Measurements from ENCODE around the gene BDKRB1.

DNA sequence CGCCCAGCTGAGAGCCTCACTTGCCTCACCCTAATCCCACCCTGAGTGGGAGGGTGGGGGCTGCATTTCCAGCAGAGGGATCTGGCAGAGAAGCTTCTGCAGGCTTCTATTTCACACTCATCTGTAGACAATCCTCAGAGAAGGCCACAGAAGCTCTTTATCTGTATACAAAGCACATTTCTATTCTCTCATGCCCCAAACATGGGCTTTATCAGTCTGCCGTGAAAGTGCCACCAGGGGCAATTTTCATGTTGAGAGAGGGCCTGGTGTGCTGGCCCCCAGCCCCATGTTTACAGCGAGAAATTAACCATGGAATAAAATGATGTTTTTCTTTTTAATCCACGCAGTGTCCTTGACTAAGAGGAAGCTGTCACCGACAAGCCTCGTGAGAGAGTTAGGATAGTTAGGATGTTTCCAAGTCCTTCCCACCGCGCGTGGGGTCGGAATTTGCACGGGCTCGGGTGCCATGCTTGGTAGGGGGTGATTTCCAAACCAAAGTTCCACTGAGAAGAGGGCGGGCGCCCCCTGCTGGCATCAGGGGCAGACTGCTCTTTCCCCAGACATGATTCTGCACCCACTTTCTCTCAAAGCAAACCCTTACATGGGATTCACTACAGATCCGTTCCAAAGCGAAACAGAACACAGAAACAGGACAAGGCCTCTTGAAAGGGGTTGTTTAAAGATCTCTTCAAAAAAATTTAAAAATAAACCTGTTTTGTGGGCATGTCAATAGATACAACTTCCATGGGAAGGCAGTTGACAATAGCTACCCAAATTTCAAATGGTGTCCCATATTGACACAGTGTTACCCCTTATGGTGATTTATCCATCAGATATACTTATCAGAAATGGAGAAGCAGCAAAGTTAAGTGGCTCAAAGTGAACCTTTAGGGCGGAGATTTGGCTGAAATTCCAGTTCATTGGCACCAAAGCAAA, 19.4 kb downstream of the BDKRB1 start:
- TF ChIP-seq, protein P1, sequence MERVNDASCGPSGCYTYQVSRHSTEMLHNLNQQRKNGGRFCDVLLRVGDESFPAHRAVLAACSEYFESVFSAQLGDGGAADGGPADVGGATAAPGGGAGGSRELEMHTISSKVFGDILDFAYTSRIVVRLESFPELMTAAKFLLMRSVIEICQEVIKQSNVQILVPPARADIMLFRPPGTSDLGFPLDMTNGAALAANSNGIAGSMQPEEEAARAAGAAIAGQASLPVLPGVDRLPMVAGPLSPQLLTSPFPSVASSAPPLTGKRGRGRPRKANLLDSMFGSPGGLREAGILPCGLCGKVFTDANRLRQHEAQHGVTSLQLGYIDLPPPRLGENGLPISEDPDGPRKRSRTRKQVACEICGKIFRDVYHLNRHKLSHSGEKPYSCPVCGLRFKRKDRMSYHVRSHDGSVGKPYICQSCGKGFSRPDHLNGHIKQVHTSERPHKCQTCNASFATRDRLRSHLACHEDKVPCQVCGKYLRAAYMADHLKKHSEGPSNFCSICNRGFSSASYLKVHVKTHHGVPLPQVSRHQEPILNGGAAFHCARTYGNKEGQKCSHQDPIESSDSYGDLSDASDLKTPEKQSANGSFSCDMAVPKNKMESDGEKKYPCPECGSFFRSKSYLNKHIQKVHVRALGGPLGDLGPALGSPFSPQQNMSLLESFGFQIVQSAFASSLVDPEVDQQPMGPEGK (CRISPR knock-in tag; IDR thresholded peaks at IDR 0.05; ENCODE audit: borderline replicate concordance) = no peak
- TF ChIP-seq ZFP3 (CRISPR knock-in tag; IDR thresholded peaks at IDR 0.05) = 0 out of 2 replicates have a peak, but pooled peaks have one; percentile 11
- no peak for TF ChIP-seq ZC3H10 (CRISPR knock-in tag; IDR thresholded peaks at IDR 0.05)
- TF ChIP-seq CSDC2 (CRISPR knock-in tag; IDR thresholded peaks at IDR 0.05) = no peak
- TF ChIP-seq SNAI2 (CRISPR knock-in tag; IDR thresholded peaks at IDR 0.05) = no peak
- TF ChIP-seq RARB (CRISPR knock-in tag; IDR thresholded peaks at IDR 0.05) = no peak
- no peak for TF ChIP-seq ZNF70 (CRISPR knock-in tag; IDR thresholded peaks at IDR 0.05)
- TF ChIP-seq, protein P2, sequence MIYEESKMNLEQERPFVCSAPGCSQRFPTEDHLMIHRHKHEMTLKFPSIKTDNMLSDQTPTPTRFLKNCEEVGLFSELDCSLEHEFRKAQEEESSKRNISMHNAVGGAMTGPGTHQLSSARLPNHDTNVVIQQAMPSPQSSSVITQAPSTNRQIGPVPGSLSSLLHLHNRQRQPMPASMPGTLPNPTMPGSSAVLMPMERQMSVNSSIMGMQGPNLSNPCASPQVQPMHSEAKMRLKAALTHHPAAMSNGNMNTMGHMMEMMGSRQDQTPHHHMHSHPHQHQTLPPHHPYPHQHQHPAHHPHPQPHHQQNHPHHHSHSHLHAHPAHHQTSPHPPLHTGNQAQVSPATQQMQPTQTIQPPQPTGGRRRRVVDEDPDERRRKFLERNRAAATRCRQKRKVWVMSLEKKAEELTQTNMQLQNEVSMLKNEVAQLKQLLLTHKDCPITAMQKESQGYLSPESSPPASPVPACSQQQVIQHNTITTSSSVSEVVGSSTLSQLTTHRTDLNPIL (CRISPR knock-in tag; IDR thresholded peaks at IDR 0.05; ENCODE audit: low read depth) = no peak
- no peak for TF ChIP-seq GLIS3 (CRISPR knock-in tag; IDR thresholded peaks at IDR 0.05)
- TF ChIP-seq, protein P3, sequence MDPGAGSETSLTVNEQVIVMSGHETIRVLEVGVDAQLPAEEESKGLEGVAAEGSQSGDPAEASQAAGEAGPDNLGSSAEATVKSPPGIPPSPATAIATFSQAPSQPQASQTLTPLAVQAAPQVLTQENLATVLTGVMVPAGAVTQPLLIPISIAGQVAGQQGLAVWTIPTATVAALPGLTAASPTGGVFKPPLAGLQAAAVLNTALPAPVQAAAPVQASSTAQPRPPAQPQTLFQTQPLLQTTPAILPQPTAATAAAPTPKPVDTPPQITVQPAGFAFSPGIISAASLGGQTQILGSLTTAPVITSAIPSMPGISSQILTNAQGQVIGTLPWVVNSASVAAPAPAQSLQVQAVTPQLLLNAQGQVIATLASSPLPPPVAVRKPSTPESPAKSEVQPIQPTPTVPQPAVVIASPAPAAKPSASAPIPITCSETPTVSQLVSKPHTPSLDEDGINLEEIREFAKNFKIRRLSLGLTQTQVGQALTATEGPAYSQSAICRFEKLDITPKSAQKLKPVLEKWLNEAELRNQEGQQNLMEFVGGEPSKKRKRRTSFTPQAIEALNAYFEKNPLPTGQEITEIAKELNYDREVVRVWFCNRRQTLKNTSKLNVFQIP (CRISPR knock-in tag; IDR thresholded peaks at IDR 0.05; ENCODE audit: borderline replicate concordance, low read depth) = no peak
- no peak for TF ChIP-seq ZFP30 (CRISPR knock-in tag; IDR thresholded peaks at IDR 0.05)
